ENCODE results near the gene CMSS1.
A peak's percentile ranks its signal among the peaks of the same experiment; 100 is the strongest.
"Not testable (repeated sequence)": the region's sequence is repeated elsewhere in the genome, so short reads cannot be mapped to it uniquely, and the experiment has no call there.

CMSS1 gene

GRCh38 chr3:100209169-100209568 is 391.5 kb downstream of the CMSS1 start:
- DNase-seq = no peak

- DNase-seq = no peak
Measured at GRCh38 chr3:100209948-100210771, 392.5 kb downstream of the CMSS1 start.

- DNase-seq = peak; percentile 5
Measured at GRCh38 chr3:100210772-100211135, 393.1 kb downstream of the CMSS1 start.

- DNase-seq = no peak
Measured at GRCh38 chr3:100213891-100214573, 396.4 kb downstream of the CMSS1 start.

- DNase-seq = no peak
Measured at GRCh38 chr3:100214574-100214964, 396.9 kb downstream of the CMSS1 start.

GRCh38 chr3:100216713-100217112 is 399.1 kb downstream of the CMSS1 start:
- no peak for DNase-seq

- no peak for DNase-seq
Measured at GRCh38 chr3:100221159-100221558, 403.5 kb downstream of the CMSS1 start.

GRCh38 chr3:100225193-100225592 is 407.5 kb downstream of the CMSS1 start:
- DNase-seq = no peak

GRCh38 chr3:100225883-100226282 is 408.2 kb downstream of the CMSS1 start:
- no peak for DNase-seq

GRCh38 chr3:100226712-100227429 is 409.2 kb downstream of the CMSS1 start:
- peak; percentile 27 for DNase-seq

- no peak for DNase-seq
Measured at GRCh38 chr3:100227511-100227921, 409.9 kb downstream of the CMSS1 start.

GRCh38 chr3:100228247-100228646 is 410.6 kb downstream of the CMSS1 start:
- no peak for DNase-seq

GRCh38 chr3:100229188-100229587 is 411.5 kb downstream of the CMSS1 start:
- DNase-seq = not testable (repeated sequence)

- no peak for DNase-seq
Measured at GRCh38 chr3:100230710-100231109, 413.0 kb downstream of the CMSS1 start.
